SU-DHL-6 (cell line): ENCODE measurements around the gene NCLN.

Experiments
- EZH2phosphoT487 ChIP-seq: fragments of 200-600 bp; sonication (generic), shearing (Covaris generic); conservative IDR thresholded peaks from 2 replicates; pipeline ENCODE4 v1.6.1; 2018; ENCODE audit warnings: mild to moderate bottlenecking, antibody characterized with exemption, low read length, moderate library complexity, mixed read lengths
- TF ChIP-seq, protein P1 (sequence below): fragments of 200-600 bp; sonication (generic); IDR thresholded peaks from one replicate; pipeline ENCODE4 v1.5.1; 2017; ENCODE audit warnings: antibody characterized with exemption, mild to moderate bottlenecking, low read length, moderate library complexity; ENCODE audit not compliant: insufficient read depth, poor library complexity, severe bottlenecking

DNA sequence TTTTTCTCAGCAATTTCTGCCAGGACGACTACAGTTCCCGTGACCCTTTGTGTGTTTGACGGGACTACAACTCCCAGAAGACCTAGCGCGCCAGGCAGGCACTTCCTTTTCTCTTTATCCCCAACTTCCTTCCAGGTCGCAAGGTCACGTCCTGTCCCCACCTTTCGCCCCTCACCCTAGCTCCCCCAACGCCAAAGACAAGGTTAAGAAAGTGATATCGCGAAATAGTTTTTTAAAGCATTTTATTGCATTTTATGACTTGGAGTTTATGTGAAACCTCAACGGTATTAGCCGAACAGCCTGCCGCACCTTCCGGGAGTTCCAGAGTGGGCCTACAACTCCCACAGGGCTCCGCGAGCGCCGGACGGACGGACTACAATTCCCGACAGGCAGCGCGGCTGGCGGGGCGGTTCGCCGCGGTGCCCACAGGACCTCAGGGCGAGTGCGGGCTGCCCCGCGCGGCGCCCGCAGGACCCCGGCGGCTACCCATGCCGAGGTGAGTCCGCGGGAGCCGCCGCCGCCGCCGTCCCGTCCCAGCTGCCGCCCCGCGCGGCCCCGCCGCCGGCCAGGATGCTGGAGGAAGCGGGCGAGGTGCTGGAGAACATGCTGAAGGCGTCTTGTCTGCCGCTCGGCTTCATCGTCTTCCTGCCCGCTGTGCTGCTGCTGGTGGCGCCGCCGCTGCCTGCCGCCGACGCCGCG is at the start of gene NCLN:
- TF ChIP-seq, protein P1, sequence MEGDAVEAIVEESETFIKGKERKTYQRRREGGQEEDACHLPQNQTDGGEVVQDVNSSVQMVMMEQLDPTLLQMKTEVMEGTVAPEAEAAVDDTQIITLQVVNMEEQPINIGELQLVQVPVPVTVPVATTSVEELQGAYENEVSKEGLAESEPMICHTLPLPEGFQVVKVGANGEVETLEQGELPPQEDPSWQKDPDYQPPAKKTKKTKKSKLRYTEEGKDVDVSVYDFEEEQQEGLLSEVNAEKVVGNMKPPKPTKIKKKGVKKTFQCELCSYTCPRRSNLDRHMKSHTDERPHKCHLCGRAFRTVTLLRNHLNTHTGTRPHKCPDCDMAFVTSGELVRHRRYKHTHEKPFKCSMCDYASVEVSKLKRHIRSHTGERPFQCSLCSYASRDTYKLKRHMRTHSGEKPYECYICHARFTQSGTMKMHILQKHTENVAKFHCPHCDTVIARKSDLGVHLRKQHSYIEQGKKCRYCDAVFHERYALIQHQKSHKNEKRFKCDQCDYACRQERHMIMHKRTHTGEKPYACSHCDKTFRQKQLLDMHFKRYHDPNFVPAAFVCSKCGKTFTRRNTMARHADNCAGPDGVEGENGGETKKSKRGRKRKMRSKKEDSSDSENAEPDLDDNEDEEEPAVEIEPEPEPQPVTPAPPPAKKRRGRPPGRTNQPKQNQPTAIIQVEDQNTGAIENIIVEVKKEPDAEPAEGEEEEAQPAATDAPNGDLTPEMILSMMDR, result no peak
- TF ChIP-seq EZH2phosphoT487, result no peak
